PFSK-1 (cell line): ENCODE data around the gene MCM10.

Experiments
- POLR2AphosphoS5 ChIP-seq: IDR thresholded peaks from 2 replicates; pipeline ENCODE4 v1.6.1; 2012; ENCODE audit warnings: low read depth, mild to moderate bottlenecking, control low read depth, low read length, moderate library complexity
- TAF1 ChIP-seq: IDR thresholded peaks from 2 replicates; pipeline ENCODE4 v1.6.1; 2012; ENCODE audit warnings: low read length, control low read depth, borderline replicate concordance; ENCODE audit not compliant: insufficient read depth
- TF ChIP-seq, protein P1 (sequence below), 2 experiments: IDR thresholded peaks; 2 replicates each; pipeline versions ENCODE4 v1.6.1 to v1.8.0; 2011 to 2012; ENCODE audit warnings: low read depth in 2 of 2, low read length in 2 of 2, control low read depth in 1 of 2, inconsistent platforms in 1 of 2, mild to moderate bottlenecking in 1 of 2, moderate library complexity in 1 of 2; ENCODE audit not compliant: insufficient read depth in 1 of 2

DNA sequence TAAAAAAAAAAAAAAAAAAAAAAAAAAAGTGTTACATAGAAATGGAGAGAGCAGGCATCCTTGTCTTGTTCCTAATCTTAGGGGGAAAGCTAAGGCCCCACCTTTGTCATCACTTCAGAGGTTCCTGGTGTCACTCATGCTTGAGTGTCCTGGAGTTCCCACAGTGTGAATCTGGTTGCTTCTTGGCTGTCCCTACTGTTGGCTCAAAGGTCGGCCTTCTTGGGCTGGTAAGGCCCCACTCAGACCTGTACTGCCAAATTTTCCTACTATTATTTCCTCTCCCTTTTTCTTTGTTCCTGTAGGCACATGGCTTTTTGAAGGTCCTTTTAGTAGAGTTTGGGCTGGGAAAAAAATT is 39.9 kb upstream of the MCM10 start:
- TF ChIP-seq, protein P1, sequence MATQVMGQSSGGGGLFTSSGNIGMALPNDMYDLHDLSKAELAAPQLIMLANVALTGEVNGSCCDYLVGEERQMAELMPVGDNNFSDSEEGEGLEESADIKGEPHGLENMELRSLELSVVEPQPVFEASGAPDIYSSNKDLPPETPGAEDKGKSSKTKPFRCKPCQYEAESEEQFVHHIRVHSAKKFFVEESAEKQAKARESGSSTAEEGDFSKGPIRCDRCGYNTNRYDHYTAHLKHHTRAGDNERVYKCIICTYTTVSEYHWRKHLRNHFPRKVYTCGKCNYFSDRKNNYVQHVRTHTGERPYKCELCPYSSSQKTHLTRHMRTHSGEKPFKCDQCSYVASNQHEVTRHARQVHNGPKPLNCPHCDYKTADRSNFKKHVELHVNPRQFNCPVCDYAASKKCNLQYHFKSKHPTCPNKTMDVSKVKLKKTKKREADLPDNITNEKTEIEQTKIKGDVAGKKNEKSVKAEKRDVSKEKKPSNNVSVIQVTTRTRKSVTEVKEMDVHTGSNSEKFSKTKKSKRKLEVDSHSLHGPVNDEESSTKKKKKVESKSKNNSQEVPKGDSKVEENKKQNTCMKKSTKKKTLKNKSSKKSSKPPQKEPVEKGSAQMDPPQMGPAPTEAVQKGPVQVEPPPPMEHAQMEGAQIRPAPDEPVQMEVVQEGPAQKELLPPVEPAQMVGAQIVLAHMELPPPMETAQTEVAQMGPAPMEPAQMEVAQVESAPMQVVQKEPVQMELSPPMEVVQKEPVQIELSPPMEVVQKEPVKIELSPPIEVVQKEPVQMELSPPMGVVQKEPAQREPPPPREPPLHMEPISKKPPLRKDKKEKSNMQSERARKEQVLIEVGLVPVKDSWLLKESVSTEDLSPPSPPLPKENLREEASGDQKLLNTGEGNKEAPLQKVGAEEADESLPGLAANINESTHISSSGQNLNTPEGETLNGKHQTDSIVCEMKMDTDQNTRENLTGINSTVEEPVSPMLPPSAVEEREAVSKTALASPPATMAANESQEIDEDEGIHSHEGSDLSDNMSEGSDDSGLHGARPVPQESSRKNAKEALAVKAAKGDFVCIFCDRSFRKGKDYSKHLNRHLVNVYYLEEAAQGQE (IDR thresholded peaks at IDR 0.05; ENCODE audit: insufficient read depth in 1 of 2, low read depth in 2 of 2, low read length in 2 of 2) = no peak
- TF ChIP-seq POLR2AphosphoS5 = no peak
- TF ChIP-seq TAF1 = no peak
